Middle frontal gyrus (tissue), 1 donor: ENCODE data around the gene CREB5.

Experiments
- DNase-seq: peaks from one replicate; pipeline ENCODE4 v3.0.0-alpha.2; 2015; ENCODE audit warnings: low spot score; ENCODE audit errors: extremely low spot score

The CREB5 gene

GRCh38 chr7:28434510-28434909, 22.2 kb downstream of the CREB5 start:
- no peak for DNase-seq

DNA sequence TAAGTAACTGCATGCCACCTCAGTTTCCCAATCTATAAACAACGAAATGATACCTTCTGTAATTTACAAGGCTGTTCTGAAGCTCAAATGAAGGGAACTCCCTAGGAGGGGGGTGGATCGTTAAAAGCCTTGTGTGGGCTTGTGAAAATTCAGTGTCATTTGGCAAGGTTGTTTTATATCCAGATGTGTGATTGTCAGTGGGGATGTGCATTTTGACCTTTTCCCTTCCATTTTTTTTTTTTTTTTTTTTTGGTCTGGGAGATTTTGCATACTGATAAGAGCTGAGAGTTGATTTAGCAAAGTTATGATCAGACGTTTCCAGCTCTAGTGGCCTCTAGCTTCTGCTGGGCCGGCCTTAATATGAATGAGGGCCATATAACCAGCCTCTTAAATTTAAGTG, 22.8 kb downstream of the CREB5 start:
- no peak for DNase-seq

DNA sequence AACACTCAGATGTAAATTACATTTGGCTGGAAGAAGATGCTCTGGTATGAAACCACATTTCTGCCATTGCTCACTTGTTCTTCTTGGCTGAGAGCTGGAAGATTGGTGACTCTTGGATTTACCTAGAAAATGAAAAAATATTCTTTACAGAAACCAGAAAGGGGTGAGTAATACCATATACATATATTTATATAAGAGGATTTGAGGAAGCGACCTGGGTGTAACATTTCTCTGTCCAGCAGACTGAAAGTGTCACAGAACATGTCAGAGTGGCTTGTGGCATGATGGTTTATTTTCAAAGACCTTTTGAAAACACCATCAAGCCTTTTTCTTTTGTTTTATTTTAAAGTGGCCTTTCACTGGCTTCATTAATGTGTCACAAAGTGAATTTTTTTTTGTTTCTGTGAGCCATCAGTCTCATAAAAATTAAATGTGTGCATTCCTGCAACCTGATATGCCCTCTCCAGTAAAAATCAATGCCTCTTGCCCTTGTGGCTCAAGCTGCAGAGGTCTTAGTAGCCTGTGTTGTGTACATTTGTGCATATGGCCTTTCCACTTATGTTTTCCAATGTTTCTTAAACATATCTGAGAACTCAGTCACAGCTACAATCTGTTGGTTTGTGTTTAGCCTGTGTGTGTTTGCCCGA, 23.5 kb downstream of the CREB5 start:
- DNase-seq, result no peak

GRCh38 chr7:28440055-28440601, 27.8 kb downstream of the CREB5 start:
- no peak for DNase-seq

DNA sequence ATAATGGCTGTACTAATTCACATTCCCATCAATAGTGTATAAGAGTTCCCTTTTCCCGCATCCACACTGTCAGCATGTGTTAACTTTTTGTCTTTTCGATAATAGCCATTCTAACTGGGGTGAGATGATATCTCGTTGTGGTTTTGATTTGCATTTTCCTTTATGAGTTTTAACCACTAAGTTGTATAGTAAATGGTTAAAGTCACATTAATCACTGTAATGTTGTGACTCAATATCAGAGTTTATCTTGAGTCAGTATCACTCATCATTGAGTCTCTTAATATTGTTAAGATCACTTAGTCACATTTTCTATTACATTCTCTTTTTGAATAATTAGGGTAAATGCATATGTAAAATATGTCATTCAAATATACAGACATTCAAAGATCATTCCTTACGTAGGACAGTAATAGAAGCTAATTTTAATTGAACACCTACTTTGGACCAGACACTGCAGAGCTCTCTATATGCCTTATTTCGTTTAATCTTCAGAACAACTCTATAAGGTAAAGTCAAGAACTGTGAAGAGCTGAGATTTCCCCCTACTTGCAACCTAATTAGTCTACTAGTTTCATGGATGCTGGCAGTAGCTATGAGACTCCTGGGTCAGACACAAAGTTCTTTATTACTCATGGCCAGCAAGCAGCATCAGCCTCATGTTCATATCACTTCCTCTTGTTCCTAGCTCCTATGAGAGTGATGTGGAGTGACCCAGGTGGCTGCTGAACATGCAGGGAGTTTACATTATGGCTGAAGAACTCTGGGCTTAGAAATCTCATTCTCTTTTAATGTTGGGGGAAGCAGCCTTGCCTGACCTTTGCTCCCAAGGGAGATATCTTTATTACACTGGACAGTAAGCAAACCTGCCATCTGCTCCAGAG, 30.5 kb downstream of the CREB5 start:
- no peak for DNase-seq

DNA sequence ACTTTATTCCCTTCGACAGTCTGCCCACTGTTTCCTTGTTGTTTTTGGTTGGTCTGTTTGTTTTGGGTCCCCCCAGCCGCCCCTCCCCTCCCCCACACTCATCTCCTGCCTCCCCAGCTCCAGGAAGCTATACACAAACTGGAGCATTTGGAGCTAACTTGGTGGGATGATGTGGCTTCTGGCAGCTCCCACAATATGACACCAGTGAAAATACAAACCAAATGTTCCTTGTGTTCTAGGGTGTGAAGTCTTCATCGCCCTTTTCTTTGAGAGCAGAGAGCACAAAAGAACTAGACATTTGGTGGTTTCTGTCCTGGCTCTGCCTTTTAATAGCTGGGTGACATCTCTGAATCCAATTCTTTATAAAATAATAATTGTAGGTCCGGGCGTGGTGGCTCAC, 33.8 kb downstream of the CREB5 start:
- DNase-seq, result no peak

- DNase-seq, result no peak
These were observed 34.8 kb downstream of the CREB5 start for GRCh38 chr7:28447071-28447470.

DNA sequence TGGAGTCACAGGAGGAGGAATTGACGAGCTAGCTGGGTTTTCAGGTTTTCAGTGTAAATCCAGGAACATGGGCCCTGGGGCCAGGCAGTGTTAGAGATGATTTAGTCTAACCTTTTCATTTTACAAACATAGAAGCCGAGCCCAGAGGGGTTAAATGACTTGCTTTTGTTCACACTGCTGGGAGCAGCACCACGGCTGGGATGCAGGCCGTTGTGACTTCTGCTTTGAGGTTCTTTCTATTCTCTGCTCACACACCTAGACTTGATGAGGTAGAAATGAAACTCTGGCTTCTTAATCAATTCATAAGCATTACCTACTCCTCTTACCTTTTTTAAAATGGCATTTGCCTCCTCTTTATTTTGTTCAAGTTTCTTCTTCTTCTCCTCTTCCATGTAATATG, 36.4 kb downstream of the CREB5 start:
- no peak for DNase-seq

DNA sequence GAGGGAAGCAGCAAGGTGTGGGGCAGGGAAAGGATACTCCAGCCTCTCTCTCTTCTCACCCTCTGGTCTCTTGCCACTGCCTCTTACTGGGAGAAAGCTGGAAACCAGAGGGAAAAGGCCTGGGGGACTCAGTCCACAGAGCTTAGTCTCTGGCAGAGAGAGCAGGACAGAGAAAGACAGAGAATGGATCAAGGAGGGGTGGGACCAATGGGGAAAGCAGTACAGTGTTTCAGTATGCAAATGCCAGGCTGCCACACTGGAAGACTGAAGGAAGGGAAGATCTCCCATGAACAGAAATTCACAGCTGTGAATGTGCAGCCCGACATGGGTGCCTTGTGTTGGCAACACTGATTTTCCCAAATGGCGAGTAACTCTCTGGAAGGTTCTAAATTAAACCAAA, 40.4 kb downstream of the CREB5 start:
- DNase-seq, result no peak

GRCh38 chr7:28455486-28455885, 43.2 kb downstream of the CREB5 start:
- no peak for DNase-seq

DNA sequence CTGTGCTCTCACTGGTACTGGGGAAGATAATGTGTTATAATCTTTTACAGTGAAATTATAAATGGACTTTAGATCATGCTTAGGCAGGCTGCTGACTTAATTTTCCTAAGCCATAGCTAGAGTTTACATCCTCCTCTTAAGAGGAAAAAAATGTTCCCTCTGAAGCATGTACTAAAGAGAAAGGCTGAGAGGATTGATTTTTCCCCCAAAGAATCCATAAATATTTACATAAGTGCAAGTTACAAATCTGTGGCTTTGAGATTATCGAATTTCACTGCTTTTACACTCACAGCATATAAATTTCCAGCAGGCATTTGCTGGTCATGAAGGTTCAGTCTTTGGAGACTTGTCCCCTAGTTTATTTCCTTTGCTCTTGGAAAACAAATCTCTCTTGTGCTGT, 43.7 kb downstream of the CREB5 start:
- DNase-seq, result no peak

DNA sequence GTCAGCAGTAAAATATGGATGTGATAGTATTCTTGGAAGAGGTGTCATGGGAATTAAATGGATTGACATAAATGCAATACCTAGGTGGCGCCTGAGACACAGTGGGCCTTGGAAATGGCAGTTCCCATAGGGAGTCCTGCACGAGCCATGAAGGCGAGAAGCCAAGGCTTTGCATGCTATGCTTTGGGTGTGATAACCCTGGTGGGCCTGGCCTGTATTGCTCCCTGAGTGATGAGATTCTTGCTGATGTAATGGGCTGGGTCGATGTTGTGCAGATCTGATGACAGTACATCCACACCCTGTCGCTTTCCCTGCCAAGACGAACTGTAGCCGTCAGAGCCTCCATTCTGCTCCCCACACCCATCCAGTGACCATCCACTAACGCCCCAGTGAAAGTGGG, 46.4 kb downstream of the CREB5 start:
- no peak for DNase-seq

DNA sequence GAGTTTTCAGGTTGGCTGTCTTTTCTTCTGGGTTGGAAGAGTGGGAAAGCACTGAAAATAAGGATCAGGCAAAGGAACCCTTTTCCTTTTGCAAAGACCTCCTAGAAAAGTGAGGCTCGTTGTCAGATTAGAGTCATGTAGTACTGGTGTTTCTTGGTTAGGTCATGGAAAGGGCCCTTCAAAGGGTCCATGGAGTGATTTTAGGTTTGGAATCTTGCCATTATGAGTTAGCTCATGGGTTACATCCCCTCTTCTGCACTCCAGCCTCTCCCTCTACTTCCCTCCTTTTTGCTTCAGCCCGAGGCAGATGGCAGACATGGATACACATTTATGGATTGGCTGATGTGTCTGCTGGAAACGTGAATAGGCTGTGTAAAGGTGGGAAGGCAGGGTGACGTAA, 47.0 kb downstream of the CREB5 start:
- no peak for DNase-seq

GRCh38 chr7:28465697-28466096, 53.4 kb downstream of the CREB5 start:
- DNase-seq, result no peak

GRCh38 chr7:28466341-28466740, 54.0 kb downstream of the CREB5 start:
- DNase-seq, result no peak

DNA sequence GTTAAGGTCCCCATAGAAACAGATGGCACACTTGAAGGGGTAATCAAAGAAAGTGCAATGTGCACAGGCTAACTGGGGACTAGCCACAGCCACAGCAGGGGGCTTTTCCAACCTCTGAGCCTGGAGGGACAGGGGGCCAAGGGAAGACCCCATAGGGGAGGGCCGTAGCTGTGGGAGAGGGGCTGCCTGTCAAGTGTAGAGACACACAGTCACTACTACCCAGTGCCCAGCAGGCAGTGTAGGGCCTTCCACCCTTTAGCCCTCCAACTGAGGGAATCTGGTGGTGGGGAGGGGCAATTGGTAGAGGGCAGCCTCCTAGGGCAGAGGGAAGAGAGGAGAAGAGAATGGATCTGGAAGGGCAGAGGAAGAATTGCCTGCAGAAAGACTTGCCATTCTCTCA, 54.6 kb downstream of the CREB5 start:
- no peak for DNase-seq

- DNase-seq, result no peak
These were observed 57.2 kb downstream of the CREB5 start for GRCh38 chr7:28469562-28469961.

GRCh38 chr7:28470344-28470743, 58.0 kb downstream of the CREB5 start:
- no peak for DNase-seq

GRCh38 chr7:28472332-28472731, 60.0 kb downstream of the CREB5 start:
- no peak for DNase-seq

DNA sequence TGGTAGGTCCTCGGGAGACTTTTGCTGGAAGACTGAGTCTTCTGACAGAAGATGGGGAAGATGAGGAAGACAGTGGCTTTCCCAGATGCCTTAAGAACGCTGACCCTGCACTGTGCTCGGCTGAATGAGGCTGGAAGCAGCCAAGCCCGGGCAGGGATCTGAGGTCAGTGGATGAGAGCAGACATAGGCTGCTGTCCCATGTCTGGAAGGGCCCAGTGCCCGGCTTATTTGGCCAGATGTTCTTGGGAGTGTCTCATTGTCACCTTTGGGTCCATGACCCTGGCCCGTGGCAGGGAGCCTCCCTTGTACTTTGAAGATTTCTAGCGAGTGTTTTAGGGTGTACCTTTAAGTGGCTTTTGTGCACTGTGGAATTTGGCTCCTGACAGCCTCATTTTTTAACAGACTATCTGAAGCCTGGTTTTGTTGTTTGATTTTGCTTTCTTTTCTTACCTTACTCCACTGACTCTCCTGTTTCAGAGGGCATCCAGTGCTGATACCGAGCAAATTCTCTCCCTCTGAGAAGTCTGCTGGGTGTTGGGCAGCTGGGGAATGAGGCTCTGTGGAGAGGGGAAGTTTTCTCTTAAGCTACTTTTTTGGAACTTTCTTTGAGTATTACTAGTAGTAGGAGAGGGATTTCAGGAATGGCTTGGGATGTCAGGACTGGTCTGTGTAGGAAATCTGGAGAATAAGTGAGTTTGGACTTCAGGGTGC, 61.4 kb downstream of the CREB5 start:
- DNase-seq, result no peak

- DNase-seq, result no peak
These were observed 61.9 kb downstream of the CREB5 start for GRCh38 chr7:28474282-28474638.

- DNase-seq, result no peak
These were observed 62.3 kb downstream of the CREB5 start for GRCh38 chr7:28474640-28475039.
